WTC11 (cell line): Measurements from ENCODE around the gene CNTNAP2. TPM values are rescaled to one million over a fixed set of nuclear protein-coding genes. Genes with fewer than 3 reads are reported as not detected.

Source experiments
- ATAC-seq: fragments of 200-7000 bp; cut with Tn5 transposase; 2 replicates; pipeline ENCODE4 v1.10.0; 2021; ENCODE audit warnings: mild to moderate bottlenecking, moderate library complexity
- CTCF ChIA-PET: fragments of 300-600 bp; sonication (Branson Sonifier 250); formaldehyde crosslinking; loops from one replicate; lab custom pipeline; 2021; ENCODE audit warnings: antibody characterized with exemption; lab: Charles Lee
- POLR2A ChIA-PET: fragments of 350-600 bp; sonication (Branson Sonifier 250); formaldehyde crosslinking; loops from one replicate; lab custom pipeline; 2021; ENCODE audit warnings: antibody characterized with exemption; lab: Charles Lee
- DNase-seq: peaks from one replicate; pipeline ENCODE4 v3.0.0; 2021; ENCODE audit warnings: low spot score
- H3K27ac Mint-ChIP-seq: 2 replicates; pipeline ENCODE4 v1.8.0; 2021; ENCODE audit warnings: mixed read lengths
- H3K27me3 Mint-ChIP-seq: 2 replicates; pipeline ENCODE4 v1.8.0; 2021; ENCODE audit warnings: low read depth, mild to moderate bottlenecking, moderate library complexity, mixed read lengths
- H3K36me3 Mint-ChIP-seq: 2 replicates; pipeline ENCODE4 v1.8.0; 2021; ENCODE audit warnings: mixed read lengths
- H3K4me1 Mint-ChIP-seq: 2 replicates; pipeline ENCODE4 v1.8.0; 2022; ENCODE audit warnings: mixed read lengths
- H3K4me3 Mint-ChIP-seq: 2 replicates; pipeline ENCODE4 v1.8.0; 2021; ENCODE audit warnings: mild to moderate bottlenecking, moderate library complexity, mixed read lengths
- H3K9me3 Mint-ChIP-seq: 2 replicates; pipeline ENCODE4 v1.8.0; 2021; ENCODE audit warnings: mixed read lengths
- AR ChIP-seq: fragments of 250-450 bp; sonication (Bioruptor Pico); IDR thresholded peaks from 2 replicates; pipeline ENCODE4 v1.9.0; 2021; ENCODE audit warnings: mild to moderate bottlenecking
- CBFB ChIP-seq: sonication (generic); formaldehyde crosslinking; IDR thresholded peaks from 2 replicates; pipeline ENCODE4 v1.8.1; 2022; ENCODE audit warnings: mild to moderate bottlenecking, low read depth, missing genetic modification reagents
- ETV6 ChIP-seq: sonication (generic); formaldehyde crosslinking; IDR thresholded peaks from 2 replicates; pipeline ENCODE4 v1.8.1; 2022; ENCODE audit warnings: mild to moderate bottlenecking, missing genetic modification reagents
- FOXK1 ChIP-seq: sonication (generic); formaldehyde crosslinking; IDR thresholded peaks from 2 replicates; pipeline ENCODE4 v1.8.0; 2022; ENCODE audit warnings: mild to moderate bottlenecking, moderate library complexity, missing genetic modification reagents
- OVOL2 ChIP-seq: fragments of 250-450 bp; sonication (Bioruptor Pico); IDR thresholded peaks from 2 replicates; pipeline ENCODE4 v1.9.0; 2021; ENCODE audit warnings: mild to moderate bottlenecking, borderline replicate concordance
- PRRX2 ChIP-seq: fragments of 250-450 bp; sonication (Bioruptor Pico); IDR thresholded peaks from 2 replicates; pipeline ENCODE4 v1.8.0; 2021; ENCODE audit warnings: mild to moderate bottlenecking
- SMAD4 ChIP-seq: sonication (generic); formaldehyde crosslinking; IDR thresholded peaks from 2 replicates; pipeline ENCODE4 v1.8.0; 2022; ENCODE audit warnings: mild to moderate bottlenecking, missing genetic modification reagents
- SP1 ChIP-seq: sonication (generic); formaldehyde crosslinking; conservative IDR thresholded peaks from 2 replicates; pipeline ENCODE4 v1.8.1; 2022; ENCODE audit warnings: missing genetic modification reagents
- ZBTB21 ChIP-seq: sonication (generic); formaldehyde crosslinking; IDR thresholded peaks from 2 replicates; pipeline ENCODE4 v1.8.1; 2023; ENCODE audit warnings: mild to moderate bottlenecking, missing genetic modification reagents, borderline replicate concordance
- ZNF281 ChIP-seq: sonication (generic); formaldehyde crosslinking; IDR thresholded peaks from 2 replicates; pipeline ENCODE4 v1.8.0; 2023; ENCODE audit warnings: mild to moderate bottlenecking, missing genetic modification reagents
- ZNF317 ChIP-seq: sonication (generic); formaldehyde crosslinking; IDR thresholded peaks from 2 replicates; pipeline ENCODE4 v1.8.1; 2023; ENCODE audit warnings: low read depth, mild to moderate bottlenecking, moderate library complexity, missing genetic modification reagents, borderline replicate concordance
- ZNF396 ChIP-seq: fragments of 250-450 bp; sonication (Bioruptor Pico); IDR thresholded peaks from 2 replicates; pipeline ENCODE4 v1.8.0; 2021; ENCODE audit warnings: mild to moderate bottlenecking, moderate library complexity, borderline replicate concordance
- ZNF532 ChIP-seq: fragments of 250-450 bp; sonication (Bioruptor Pico); IDR thresholded peaks from 2 replicates; pipeline ENCODE4 v1.9.0; 2021; ENCODE audit warnings: mild to moderate bottlenecking, borderline replicate concordance
- total RNA-seq: library from RNA; stranded (reverse); gene quantifications from 3 replicates; pipeline ENCODE4 v1.2.3, GENCODE V29; 2021
- TF ChIP-seq, protein P1 (sequence below): fragments of 250-450 bp; sonication (Bioruptor Pico); IDR thresholded peaks from 2 replicates; pipeline ENCODE4 v1.9.0; 2021; ENCODE audit warnings: mild to moderate bottlenecking
- TF ChIP-seq, protein P2 (sequence below): sonication (generic); formaldehyde crosslinking; IDR thresholded peaks from 2 replicates; pipeline ENCODE4 v1.8.1; 2023; ENCODE audit warnings: mild to moderate bottlenecking, missing genetic modification reagents, moderate library complexity

The CNTNAP2 gene
- total RNA-seq, 1 experiment from 2014 or later, result 63.8 TPM

- no peaks in the 10 kb centered on the region for H3K4me1 Mint-ChIP-seq
- no peaks in the 10 kb centered on the region for H3K9me3 Mint-ChIP-seq
- TF ChIP-seq ZNF532 (CRISPR knock-in tag) (no peak), ZNF281 (CRISPR knock-in tag) (no peak)
- H3K27ac Mint-ChIP-seq, result no peak overlapping the region
- no peak overlapping the region for H3K4me3 Mint-ChIP-seq
- ATAC-seq (no peak), DNase-seq (no peak)
- ChIA-PET CTCF (no interaction called here), POLR2A (no interaction called here)
- no peaks in the 10 kb centered on the region; the same call in 1 of the 2 replicates for H3K27me3 Mint-ChIP-seq
- no peaks in the 10 kb centered on the region for H3K36me3 Mint-ChIP-seq
These were observed 1180.4 kb downstream of the CNTNAP2 start for GRCh38 chr7:147296986-147297385.

DNA sequence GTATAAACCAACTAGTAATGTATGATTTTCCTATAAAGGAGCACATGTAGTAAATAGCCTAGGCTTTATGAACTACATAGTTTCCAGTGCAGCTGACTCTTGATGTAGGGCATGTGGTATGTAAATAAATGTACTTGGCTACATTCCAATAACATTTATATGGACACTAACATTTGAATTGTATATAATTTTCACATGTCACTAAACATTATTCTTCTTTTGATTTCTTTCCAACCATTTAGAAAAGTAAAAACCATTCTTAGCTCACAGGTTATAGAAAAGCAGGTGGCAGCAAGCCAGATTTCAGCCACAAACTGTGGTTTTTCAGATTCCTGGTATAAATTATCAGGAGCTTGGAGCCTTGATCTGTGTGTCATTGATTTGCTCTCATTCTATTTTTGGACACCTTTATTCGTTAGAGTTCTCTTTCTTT is 1182.0 kb downstream of the CNTNAP2 start:
- CTCF ChIA-PET, result no interaction called here
- no peak for TF ChIP-seq ETV6 (CRISPR knock-in tag)
- no peak for TF ChIP-seq PRRX2 (CRISPR knock-in tag)
- TF ChIP-seq SP1 (CRISPR knock-in tag), result no peak
- TF ChIP-seq ZNF317 (CRISPR knock-in tag), result no peak
- TF ChIP-seq, protein P1, sequence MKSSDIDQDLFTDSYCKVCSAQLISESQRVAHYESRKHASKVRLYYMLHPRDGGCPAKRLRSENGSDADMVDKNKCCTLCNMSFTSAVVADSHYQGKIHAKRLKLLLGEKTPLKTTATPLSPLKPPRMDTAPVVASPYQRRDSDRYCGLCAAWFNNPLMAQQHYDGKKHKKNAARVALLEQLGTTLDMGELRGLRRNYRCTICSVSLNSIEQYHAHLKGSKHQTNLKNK (CRISPR knock-in tag), result no peak
- TF ChIP-seq SMAD4, result no peak
- TF ChIP-seq, protein P2, sequence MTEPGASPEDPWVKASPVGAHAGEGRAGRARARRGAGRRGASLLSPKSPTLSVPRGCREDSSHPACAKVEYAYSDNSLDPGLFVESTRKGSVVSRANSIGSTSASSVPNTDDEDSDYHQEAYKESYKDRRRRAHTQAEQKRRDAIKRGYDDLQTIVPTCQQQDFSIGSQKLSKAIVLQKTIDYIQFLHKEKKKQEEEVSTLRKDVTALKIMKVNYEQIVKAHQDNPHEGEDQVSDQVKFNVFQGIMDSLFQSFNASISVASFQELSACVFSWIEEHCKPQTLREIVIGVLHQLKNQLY (CRISPR knock-in tag), result no peak
- no peak for TF ChIP-seq CBFB
- TF ChIP-seq FOXK1 (CRISPR knock-in tag), result no peak
- no peak for TF ChIP-seq ZBTB21 (CRISPR knock-in tag)
- TF ChIP-seq ZNF396, result no peak
- no peak for TF ChIP-seq AR (CRISPR knock-in tag)
- TF ChIP-seq OVOL2 (CRISPR knock-in tag), result no peak
- TF ChIP-seq, all 79 proteins: peak for 0
- DNase-seq, result no peak
- Mint-ChIP-seq H3K27me3 (no peaks in the 10 kb centered on the region), H3K36me3 (no peaks in the 10 kb centered on the region), H3K4me1 (no peaks in the 10 kb centered on the region), H3K27ac (no peak overlapping the region), H3K9me3 (no peaks in the 10 kb centered on the region), H3K4me3 (no peak overlapping the region)
- ATAC-seq, result no peak
- POLR2A ChIA-PET, result no interaction called here
